GM21360 (cell line): Measurements from ENCODE around the gene SAT1.

Experiments used
- ATAC-seq: cut with Tn5 transposase; IDR thresholded peaks from one replicate; pipeline ENCODE4 v1.9.1; 2021; ENCODE audit warnings: mild to moderate bottlenecking, moderate library complexity; ENCODE audit not compliant: unreplicated experiment

Gene SAT1

GRCh38 chrX:23804578-23804977 lies 21.6 kb downstream of the SAT1 start:
- ATAC-seq: no peak

GRCh38 chrX:23805389-23805788 lies 22.4 kb downstream of the SAT1 start:
- ATAC-seq: no peak

- no peak for ATAC-seq
These were observed 27.3 kb downstream of the SAT1 start for GRCh38 chrX:23810279-23810678.

GRCh38 chrX:23811108-23811651 lies 28.2 kb downstream of the SAT1 start:
- ATAC-seq: no peak

GRCh38 chrX:23811656-23812055 lies 28.7 kb downstream of the SAT1 start:
- ATAC-seq: no peak

GRCh38 chrX:23813808-23814207 lies 30.8 kb downstream of the SAT1 start:
- ATAC-seq: no peak

- ATAC-seq: no peak
These were observed 32.4 kb downstream of the SAT1 start for GRCh38 chrX:23815376-23815775.

GRCh38 chrX:23816179-23816578 lies 33.2 kb downstream of the SAT1 start:
- no peak for ATAC-seq

GRCh38 chrX:23817979-23818336 lies 35.0 kb downstream of the SAT1 start:
- ATAC-seq: no peak

- no peak for ATAC-seq
These were observed 36.6 kb downstream of the SAT1 start for GRCh38 chrX:23819385-23820234.

- no peak for ATAC-seq
These were observed 37.3 kb downstream of the SAT1 start for GRCh38 chrX:23820235-23820782.

GRCh38 chrX:23821847-23822246 lies 38.9 kb downstream of the SAT1 start:
- ATAC-seq: no peak

- no peak for ATAC-seq
These were observed 39.4 kb downstream of the SAT1 start for GRCh38 chrX:23822397-23822796.

- no peak for ATAC-seq
These were observed 39.9 kb downstream of the SAT1 start for GRCh38 chrX:23822841-23823240.

GRCh38 chrX:23825675-23826074 lies 42.7 kb downstream of the SAT1 start:
- ATAC-seq: no peak

GRCh38 chrX:23826216-23826615 lies 43.2 kb downstream of the SAT1 start:
- no peak for ATAC-seq

- ATAC-seq: no peak
These were observed 43.7 kb downstream of the SAT1 start for GRCh38 chrX:23826653-23827052.

- no peak for ATAC-seq
These were observed 45.9 kb downstream of the SAT1 start for GRCh38 chrX:23828881-23829280.

- ATAC-seq: no peak
These were observed 49.7 kb downstream of the SAT1 start for GRCh38 chrX:23832721-23833120.
